GM13976 (cell line): ENCODE measurements around the gene S100A10.

Experiments
- DNase-seq: peaks from one replicate; pipeline ENCODE4 v3.0.0; 2012; ENCODE audit warnings: low spot score
- in situ Hi-C: fragments of 300-500 bp; cut with MboI; formaldehyde crosslinking; loops from one replicate; pipeline ENCODE4 v1.12.0; 2022; ENCODE audit warnings: low sequenced_read_pairs, mixed read lengths, inconsistent platforms; ENCODE audit not compliant: unreplicated experiment
- TF ChIP-seq, protein P1 (sequence below): IDR thresholded peaks from 2 replicates; pipeline ENCODE4 v1.5.1; 2012; ENCODE audit warnings: borderline replicate concordance, mild to moderate bottlenecking; ENCODE audit not compliant: insufficient read depth; ENCODE audit errors: extremely low read depth, missing control alignments, control extremely low read depth

Gene S100A10

DNA sequence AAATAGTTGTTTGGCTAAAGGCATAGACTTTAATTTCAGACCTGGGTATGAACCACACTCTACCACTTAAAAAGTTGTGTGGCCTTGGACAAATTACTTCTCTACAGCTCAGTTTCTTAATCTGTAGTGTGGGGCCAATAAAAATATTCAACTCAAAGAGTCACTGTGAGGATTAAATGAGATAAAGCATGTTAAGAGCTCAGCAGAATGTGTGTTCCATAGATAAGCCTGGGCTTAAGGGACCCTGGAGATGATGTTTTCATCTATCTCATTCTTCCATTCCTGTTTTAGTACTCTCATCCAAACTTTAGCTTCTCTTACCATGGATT, 17.7 kb downstream of the S100A10 start:
- in situ Hi-C loops: no loop called here
- TF ChIP-seq, protein P1, sequence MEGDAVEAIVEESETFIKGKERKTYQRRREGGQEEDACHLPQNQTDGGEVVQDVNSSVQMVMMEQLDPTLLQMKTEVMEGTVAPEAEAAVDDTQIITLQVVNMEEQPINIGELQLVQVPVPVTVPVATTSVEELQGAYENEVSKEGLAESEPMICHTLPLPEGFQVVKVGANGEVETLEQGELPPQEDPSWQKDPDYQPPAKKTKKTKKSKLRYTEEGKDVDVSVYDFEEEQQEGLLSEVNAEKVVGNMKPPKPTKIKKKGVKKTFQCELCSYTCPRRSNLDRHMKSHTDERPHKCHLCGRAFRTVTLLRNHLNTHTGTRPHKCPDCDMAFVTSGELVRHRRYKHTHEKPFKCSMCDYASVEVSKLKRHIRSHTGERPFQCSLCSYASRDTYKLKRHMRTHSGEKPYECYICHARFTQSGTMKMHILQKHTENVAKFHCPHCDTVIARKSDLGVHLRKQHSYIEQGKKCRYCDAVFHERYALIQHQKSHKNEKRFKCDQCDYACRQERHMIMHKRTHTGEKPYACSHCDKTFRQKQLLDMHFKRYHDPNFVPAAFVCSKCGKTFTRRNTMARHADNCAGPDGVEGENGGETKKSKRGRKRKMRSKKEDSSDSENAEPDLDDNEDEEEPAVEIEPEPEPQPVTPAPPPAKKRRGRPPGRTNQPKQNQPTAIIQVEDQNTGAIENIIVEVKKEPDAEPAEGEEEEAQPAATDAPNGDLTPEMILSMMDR: no peak
- DNase-seq: no peak

DNA sequence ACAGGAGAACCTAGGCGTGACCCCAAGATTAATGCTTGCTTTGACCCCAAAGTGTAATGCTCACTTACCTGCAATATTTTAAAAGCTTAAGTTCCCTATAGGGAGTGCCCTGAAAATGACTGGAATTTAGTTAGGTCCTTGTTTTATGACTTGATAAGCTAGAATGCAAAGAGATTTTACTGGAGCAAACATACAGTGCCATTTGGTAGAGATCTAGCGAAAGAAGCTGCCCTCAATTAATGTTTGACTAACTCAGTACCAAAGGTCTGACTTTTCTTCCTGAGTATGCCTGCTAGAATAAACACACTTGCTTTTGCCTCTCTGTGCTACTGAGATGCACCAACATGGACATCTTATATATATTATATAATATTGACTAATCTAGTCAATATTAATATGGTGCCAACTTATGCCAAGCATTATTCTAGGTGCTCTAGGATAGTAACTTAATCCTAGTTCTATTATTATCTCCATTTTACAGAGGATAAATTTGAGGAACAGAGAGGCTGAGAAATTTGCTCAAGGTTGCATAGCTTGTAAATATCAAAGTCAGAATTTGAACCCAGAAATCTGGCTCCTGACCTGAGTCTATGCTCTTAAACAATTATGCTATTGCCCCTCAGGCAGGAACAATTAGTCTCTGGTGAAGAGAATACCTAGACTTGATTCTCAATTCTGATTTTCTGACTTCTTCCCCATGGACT, 18.2 kb downstream of the S100A10 start:
- in situ Hi-C loops: no loop called here
- no peak for DNase-seq
- TF ChIP-seq, protein P1: no peak

DNA sequence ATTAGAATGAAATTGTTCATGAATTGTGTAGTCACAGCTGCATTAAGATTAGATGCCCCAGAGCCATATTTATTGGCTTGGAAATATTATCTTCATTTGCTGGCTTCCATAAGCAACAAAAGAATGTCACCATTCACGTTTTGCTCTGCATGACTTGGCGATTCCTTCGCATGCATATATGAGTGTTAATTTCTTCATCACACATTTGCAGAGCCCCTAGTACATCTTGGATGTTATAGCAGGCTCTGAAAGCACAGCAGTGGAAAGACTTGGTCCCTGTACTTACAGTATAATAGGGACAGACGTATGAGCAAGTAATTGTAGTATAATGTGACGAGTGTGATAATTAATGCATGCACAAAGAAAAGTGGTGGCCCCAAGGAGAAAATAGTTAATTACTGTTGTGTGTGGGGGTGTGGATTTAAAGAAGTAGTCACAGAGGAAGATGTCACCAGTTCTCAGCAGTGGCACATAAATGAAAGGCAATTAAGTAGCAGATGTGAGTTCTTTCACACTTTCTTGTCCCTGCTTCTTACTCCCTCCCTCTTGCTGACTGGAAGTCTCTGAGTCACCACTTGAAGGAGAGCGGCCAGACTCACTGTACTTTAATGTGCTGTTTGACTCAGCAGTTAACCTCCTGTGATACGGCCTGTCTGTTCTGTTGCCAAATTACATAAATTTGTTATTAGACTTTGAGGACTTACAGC, 21.0 kb downstream of the S100A10 start:
- in situ Hi-C loops: no loop called here
- TF ChIP-seq, protein P1: no peak
- no peak for DNase-seq

DNA sequence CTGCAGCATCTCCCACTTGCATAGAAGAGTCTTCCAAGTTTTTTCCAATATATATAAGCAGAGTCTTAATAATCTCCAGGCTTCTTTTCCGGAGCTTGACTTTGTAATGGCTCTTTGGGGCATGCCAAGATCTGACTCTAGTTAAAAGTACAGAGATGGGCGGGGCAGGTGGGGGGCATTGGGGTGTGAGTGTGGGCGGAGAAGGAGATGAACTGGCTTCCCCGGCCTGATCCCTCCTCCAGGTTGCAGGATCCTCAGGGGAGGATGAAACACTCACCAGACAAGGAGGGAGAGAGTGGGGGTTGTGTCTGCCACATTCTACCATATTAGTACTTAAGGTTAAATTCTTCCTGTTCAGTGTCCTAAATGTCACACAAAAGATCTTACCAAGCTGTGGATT, 23.0 kb downstream of the S100A10 start:
- TF ChIP-seq, protein P1: no peak
- in situ Hi-C loops: no loop called here
- no peak for DNase-seq

DNA sequence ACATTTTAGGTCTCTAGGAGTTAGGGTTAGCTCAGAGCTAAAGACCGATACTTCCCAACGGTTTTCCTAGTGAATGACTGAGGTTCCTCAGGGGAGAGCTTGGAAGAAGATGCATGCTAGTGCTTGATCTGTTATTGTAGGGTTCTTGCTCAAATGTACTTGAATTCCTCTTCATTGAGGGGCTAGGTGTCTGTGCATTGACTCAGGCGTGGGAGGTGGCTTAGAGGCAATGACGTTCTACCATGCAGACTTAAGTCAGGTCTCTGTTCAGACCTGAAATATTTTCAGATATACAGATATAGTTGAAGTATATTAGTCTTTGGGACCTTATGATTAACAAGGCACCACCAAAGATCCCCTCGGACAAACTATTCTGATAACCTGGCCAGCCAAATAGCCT, 23.5 kb downstream of the S100A10 start:
- TF ChIP-seq, protein P1: no peak
- in situ Hi-C loops: no loop called here
- DNase-seq: no peak

DNA sequence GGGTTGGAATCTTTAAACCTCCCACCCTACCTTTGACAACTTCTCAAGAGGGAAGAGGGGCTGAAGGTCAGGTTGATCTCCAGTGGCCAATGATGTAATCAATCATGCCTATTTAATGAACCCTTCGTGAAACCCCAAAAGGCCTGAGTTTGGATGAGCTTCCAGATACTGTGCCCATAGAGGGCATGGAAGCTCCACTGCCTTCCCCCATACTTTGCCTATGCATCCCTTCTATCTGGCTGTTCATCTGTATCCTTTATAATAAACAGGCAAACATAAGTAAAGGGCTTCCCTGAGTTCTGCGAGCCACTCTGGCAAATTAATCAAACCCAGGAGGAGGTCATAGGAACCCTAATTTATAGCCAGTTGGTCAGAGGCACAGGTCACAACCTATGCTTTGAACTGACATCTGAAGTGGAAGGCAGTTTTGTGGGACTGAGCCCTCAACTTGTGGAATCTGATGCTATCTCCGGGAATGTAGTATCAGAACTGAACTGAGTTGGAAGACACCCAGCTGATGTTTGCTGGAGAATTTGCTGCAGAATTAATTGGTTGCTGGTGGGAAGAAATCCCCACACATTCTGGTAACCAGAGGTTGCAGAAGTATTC, 24.8 kb downstream of the S100A10 start:
- in situ Hi-C loops: no loop called here
- DNase-seq: no peak
- TF ChIP-seq, protein P1: no peak
